HG02970 (cell line): Measurements from ENCODE around the gene SNAP47.

Source experiments
- ATAC-seq: cut with Tn5 transposase; IDR thresholded peaks from one replicate; pipeline ENCODE4 v1.9.1; 2021; ENCODE audit warnings: mild to moderate bottlenecking, moderate library complexity, moderate number of reproducible peaks; ENCODE audit not compliant: unreplicated experiment, low FRiP score

SNAP47 gene

GRCh38 chr1:227731696-227732585 is 3.3 kb upstream of the SNAP47 start:
- ATAC-seq = no peak

DNA sequence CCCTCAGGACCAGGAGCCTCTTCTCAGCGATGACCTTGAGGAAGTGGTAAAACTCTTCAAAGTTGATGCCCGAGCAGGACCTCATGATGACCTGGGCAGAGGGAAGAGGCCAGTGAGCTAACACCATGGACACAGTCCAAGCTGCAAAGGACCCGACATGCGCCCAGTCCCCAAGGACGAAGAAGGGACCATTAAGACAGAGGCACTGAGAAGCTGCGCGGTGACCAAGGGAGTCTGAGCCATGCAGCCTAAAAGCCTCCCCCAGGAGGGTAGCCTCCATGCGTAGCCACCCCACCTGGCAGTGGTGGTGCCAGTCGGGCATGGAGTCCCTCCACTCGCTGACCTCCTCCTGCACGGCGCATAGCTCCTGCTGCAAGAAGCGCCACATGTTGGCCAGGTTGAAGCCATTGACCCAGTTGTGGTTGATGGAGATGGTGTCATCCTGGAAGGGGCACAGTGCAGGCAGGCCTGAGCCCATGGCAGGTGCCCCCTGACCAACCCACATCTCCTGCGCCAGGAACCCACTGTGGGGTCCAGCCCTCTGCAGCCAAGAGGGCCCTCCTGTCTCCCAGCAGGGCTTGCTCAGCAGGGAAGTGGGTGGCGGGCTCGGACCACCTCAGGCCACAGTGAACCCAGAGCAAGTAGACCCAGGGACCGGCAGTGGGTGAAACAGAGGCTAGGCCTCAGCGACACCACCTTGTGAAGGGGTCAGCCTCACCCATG is 2.5 kb upstream of the SNAP47 start:
- no peak for ATAC-seq

DNA sequence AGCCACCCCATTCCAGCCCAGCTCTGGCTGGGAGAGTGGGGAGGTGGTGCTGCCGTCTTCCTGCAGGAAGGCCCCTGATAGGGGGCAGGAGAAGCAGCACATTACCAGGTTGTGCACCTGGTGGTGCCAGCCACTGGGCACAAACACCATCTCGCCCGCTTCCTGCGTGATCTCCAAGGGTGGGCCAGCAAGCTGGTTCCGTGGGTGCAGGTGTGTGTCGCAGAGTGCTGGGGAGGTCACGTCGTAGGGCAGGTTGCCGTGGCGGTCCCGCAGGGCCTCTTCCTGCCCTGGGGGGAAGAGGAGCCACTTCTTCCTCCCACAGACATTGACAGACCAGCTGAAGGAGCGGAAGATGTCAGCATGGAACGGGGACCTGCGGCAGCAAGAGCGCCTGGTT is 1.9 kb upstream of the SNAP47 start:
- ATAC-seq = no peak

DNA sequence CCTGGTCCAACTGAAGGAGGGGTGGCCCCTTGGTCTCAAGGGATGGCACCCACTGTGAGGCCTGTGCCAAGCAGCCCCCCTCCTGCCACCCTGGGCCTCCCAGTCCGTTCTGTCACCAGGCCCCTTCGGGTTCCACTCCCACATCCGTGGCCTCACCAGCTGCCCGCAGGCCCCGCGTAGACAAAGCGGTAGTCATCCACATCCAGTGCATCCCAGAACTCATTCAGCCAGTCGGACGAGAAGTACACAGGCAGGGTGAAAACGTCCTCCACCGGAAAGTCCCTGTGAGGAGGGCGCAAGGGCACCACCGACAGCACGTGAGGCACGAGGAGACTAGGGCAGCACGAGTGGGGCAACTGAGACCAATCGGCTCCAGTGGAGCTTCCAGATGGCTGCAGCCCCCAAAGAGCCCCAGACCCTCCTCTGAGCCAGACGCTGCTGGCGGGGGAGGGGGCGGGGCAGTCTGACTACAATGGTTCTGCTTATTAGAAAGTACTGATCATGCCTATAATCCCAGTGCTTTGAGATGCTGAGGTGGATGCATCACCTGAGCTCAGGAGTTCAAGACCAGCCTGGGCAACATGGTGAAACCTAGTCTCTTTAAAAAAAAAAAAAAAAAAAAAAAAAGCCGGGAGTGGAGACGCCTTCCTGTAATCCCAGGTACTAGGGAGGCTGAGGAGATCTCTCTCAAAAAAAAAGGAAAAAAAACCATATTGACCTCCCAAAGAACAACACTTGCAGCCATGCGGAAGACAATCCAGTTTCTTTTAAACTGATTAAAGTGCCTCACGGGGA is 1.3 kb upstream of the SNAP47 start:
- ATAC-seq = no peak

DNA sequence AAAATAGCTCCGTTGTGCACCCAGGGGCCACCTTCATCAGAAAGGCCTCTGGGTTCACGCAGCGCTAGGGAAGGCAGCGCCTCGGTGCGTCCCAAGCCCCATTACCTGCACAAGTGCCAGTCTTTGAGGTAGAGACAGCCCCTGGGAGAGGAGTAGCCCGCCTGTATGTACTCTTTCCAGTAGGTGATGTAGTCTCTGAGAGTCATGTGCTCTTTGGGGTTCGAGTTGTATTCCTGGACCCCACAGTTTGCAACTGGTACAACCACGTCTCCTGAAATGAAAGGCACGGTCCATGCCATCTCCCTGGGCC is 734 bp upstream of the SNAP47 start:
- ATAC-seq = no peak

DNA sequence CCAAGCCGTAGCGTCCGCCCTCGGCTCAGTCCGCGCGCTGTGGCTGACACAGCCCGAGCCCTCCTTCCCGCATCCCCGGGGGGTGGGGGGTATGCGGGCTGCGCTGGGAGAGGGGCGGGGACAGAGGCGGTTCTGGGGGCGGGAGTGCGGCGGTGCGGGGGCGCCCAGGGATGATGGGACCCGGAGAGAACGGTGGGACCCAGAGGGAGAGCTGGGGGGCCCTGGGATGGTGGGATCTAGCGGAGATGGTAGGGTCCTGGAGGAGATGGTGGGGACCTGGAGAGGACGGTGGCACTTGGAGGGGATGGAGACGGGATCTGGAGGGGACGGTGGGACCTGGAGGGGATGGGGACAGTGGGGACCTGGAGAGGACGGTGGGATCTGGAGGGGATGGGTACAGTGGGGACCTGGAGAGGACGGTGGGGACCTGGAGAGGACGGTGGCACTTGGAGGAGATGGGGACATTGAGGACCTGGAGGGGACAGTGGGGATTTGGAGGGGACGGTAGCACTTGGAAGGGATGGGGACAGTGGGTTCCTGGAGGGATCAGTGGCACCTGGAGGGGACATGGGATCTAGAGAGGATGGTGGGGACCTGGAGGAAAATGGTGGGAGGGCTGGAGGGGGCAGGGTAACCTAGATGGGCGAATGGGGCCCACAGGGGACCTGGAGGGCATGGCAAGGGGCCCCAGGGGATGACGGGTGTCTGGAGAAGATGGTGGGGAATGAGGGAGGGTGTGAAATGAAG is 477 bp downstream of the SNAP47 start:
- no peak for ATAC-seq

DNA sequence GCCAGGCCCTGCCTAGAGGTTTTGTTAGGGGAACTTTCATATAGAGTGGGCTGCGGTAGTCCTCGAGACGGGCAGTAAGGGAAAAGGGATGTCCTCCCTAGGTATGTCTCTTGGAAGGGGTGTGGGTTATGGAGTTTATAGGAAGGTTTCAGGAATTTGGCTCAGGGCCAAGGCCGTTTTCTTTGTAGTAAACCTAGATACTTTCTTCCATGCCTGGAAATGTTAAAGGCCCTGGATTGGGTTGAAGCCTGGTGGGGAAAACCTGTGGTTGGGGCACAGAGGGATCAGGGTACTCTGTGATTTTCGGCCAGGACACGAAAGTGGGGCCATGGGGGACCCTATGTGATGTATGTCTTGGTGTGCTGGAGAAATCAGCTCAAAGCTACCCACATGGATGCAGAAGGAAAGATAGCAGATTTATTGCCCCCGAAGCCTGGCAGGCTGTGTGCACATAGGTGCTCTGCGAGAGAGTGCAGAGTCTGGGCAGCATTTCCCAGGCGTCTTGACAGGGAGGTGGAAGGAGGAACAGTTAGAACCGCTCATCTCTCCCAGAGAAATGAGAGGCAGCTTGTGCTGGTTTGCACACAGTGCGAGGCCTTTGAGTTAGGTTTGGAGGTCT is 1.7 kb downstream of the SNAP47 start:
- no peak for ATAC-seq

DNA sequence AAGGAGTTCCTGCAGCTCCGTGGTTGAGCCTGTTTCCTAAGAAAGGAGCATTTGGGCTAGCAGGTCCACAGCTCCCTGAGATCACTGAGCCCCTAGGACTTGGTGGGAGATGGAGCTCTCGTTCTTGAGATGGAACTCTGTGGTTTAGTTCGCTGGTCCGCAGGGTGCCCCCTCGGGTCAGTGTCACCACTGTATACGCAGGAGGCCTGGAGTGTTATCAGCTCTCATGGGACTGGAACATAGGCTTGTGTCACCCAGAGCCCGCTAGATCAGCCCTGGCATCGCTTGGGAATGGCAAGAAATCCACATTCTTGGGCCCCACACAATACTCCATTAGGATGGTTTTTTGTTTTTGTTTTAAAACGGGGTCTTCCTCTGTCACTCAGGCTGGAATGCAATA is 3.6 kb downstream of the SNAP47 start:
- no peak for ATAC-seq

GRCh38 chr1:227739636-227740035 is 4.4 kb downstream of the SNAP47 start:
- no peak for ATAC-seq

GRCh38 chr1:227740401-227740960 is 5.2 kb downstream of the SNAP47 start:
- no peak for ATAC-seq

GRCh38 chr1:227741166-227741870 is 6.1 kb downstream of the SNAP47 start:
- ATAC-seq = no peak

GRCh38 chr1:227742738-227743715 is 7.8 kb downstream of the SNAP47 start:
- ATAC-seq = no peak

DNA sequence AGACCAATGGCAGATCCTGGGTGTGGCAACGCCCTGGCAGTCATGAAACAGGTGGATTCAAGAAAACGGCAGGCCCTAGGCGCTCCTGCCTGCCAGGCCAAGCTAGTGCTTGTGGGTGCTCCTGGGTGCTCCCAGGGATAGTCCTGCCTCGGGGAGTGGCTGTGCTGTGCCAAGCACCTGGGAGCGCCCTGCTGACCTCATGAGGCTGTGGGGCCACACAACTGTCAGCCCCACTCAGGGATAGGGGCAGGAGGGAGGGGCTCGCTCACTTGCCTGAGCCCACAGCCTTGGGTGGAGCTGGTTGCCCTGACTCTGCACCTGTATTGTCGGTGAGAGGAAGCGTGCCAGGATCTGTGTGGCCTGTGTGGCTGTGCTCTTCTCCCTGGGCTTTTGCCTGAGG is 9.4 kb downstream of the SNAP47 start:
- no peak for ATAC-seq

- no peak for ATAC-seq
These were observed 10.5 kb downstream of the SNAP47 start for GRCh38 chr1:227745568-227746265.

GRCh38 chr1:227746676-227747075 is 11.4 kb downstream of the SNAP47 start:
- no peak for ATAC-seq

DNA sequence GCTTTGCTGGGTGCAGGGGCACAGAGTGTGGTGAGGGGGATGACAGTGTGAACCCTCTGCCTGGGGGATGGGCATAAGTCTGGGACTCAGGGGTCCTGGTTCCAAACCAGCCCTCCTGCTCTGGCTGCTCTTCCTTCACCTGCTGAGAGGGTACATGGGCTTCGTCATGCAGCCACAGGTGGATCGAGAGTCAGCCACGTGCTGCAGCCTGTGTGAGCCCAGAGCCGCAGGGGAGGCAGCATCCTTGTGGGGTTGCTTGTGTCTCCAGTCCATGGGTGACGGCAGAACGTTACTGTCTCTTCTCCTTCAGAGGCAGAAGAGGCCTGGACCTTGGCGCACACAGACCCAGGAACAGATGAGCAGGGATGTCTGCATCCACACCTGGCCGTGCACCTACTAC is 12.1 kb downstream of the SNAP47 start:
- ATAC-seq = no peak

GRCh38 chr1:227747948-227748495 is 12.8 kb downstream of the SNAP47 start:
- ATAC-seq = no peak
